Myometrial cell (primary cell): ENCODE data around the gene OR2T6. TPM values are rescaled to one million over a fixed set of nuclear protein-coding genes. Genes with fewer than 3 reads are reported as not detected.

Source experiments
- total RNA-seq: library from RNA; depleted of rRNA; stranded (reverse); fragments of >200 nt; gene quantifications from 2 replicates; pipeline ENCODE4 v1.2.3, GENCODE V29; 2015

Gene OR2T6, protein sequence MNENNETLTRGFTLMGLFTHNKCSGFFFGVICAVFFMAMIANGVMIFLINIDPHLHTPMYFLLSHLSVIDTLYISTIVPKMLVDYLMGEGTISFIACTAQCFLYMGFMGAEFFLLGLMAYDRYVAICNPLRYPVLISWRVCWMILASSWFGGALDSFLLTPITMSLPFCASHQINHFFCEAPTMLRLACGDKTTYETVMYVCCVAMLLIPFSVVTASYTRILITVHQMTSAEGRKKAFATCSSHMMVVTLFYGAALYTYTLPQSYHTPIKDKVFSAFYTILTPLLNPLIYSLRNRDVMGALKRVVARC
- total RNA-seq = not detected in 2 replicates

DNA sequence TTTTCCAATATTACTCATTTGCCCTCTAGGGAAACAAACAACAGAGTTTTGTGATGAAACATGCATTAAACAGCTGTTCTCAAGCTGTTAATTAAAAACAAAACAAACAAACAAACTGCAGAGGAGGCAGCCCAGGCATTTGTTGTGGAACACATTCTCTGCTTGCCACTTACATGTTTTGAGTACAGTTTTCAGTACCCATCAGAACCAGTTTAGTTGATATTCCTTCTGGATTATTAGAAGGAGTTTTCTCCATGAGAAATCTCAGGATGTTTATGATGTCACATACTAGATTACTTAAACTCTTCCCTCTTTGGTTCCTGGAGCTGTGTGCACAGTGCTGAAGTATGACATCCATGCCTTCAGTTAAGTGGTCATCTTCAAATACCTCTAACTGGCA is at the start of gene OR2T6:
Gene OR2T6, plus strand, starts transcription at position 301 of the 400 bp plus-strand sequence. CDS start 11,863 bp downstream, outside the sequence.

DNA sequence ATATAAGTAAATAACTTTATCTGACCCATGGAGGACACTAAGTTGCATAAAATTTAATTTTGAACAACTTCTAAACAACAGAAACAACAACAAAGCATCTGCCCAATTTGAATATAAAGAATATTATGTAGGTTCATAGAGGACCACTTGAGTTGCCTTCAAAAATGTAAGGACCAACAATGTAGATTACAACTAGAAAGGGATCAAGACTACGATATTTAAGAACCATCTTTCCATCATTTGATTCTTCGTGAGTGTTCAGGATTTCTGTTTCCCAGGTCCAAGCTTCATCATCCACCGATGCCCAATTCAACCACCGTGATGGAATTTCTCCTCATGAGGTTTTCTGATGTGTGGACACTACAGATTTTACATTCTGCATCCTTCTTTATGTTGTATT is 27.1 kb upstream of the OR2T6 start, which contains the start of gene OR14C36:
Gene OR14C36, plus strand, starts transcription at position 301 of the 400 bp plus-strand sequence. Its CDS starts 0 bp downstream, at position 301.

DNA sequence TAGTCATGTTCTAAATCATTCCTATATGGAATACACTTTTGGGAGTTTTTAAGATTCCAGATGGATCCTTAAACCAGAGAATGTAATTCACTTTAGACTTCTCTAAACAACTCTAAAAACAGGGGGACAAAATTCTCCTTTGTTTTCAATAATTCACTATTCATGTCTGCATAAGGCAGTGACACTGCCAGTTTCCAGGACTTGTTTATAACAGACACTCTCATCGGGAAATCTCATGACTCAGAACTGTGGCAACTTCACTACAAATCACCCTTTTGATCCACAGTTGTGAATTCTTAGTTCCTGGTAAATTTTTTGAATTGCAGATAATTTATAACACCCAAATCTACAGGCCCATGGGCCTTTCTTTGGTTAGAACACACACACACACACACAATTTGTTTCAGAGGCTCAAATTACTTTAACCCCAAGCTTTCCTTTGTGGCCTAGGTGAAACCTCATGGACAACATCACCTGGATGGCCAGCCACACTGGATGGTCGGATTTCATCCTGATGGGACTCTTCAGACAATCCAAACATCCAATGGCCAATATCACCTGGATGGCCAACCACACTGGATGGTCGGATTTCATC is 14.3 kb upstream of the OR2T6 start, which contains the start of gene OR2T4:
Gene OR2T4, plus strand, starts transcription at position 545 of the 595 bp plus-strand sequence. Its CDS starts 0 bp downstream, at position 545.

DNA sequence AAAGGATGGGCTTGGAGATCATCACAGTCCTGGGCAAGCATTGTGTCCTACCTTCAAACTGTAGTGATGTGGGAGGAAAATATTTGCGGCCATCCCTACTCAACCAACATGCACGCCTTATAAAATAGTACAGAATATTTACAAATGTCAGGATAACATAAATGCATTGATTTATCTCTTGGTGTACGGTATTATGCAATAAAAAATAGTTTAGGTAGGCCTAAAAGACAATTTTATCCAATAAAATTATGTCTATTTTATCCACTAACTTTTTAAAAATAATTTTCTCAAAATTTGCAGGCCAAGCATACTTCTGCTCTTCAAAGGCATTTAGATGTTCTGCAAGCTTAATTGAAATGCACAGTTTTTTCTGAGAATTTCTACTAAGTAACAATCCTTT is 27.2 kb downstream of the OR2T6 start, which contains the start of gene OR2T1:
Gene OR2T1, plus strand, starts transcription at position 301 of the 400 bp plus-strand sequence. CDS start 3,100 bp downstream, outside the sequence.

Other genes with a start within 250 kb of the OR2T6 start
- gene OR2M5, start 230.6 kb upstream of the OR2T6 start, total RNA-seq = not detected in 2 replicates
- gene OR2M2, start 200.9 kb upstream of the OR2T6 start, total RNA-seq = not detected in 2 replicates
- gene OR2M3, start 178.5 kb upstream of the OR2T6 start, total RNA-seq = not detected in 2 replicates
- not detected in 2 replicates for gene OR2M4, start 144.3 kb upstream of the OR2T6 start, total RNA-seq
- gene OR2T33, start 97.8 kb upstream of the OR2T6 start, total RNA-seq = not detected in 2 replicates
- not detected in 2 replicates for gene OR2T12, start 72.3 kb upstream of the OR2T6 start, total RNA-seq
- not detected in 2 replicates for gene OR2M7, start 51.2 kb upstream of the OR2T6 start, total RNA-seq
- not detected in 2 replicates for gene OR14C36, start 27.0 kb upstream of the OR2T6 start, total RNA-seq
- gene OR2T4, start 14.1 kb upstream of the OR2T6 start, total RNA-seq = not detected in 2 replicates
- gene OR2T1, start 27.3 kb downstream of the OR2T6 start, total RNA-seq = not detected in 2 replicates
- not detected in 2 replicates for gene OR2T2, start 69.9 kb downstream of the OR2T6 start, total RNA-seq
- not detected in 2 replicates for gene OR2T3, start 97.6 kb downstream of the OR2T6 start, total RNA-seq
- not detected in 2 replicates for gene OR2T5, start 112.8 kb downstream of the OR2T6 start, total RNA-seq
- not detected in 2 replicates for gene OR2G6, start 132.3 kb downstream of the OR2T6 start, total RNA-seq
- not detected in 2 replicates for gene OR2T29, start 187.0 kb downstream of the OR2T6 start, total RNA-seq
- not detected in 2 replicates for gene OR2T34, start 199.0 kb downstream of the OR2T6 start, total RNA-seq
- not detected in 2 replicates for gene OR2T10, start 222.0 kb downstream of the OR2T6 start, total RNA-seq